WTC11 (cell line): ENCODE measurements around the gene PEAK3.

ENCODE experiments used
- IRF1 ChIP-seq: sonication (generic); formaldehyde crosslinking; IDR thresholded peaks from 2 replicates; pipeline ENCODE4 v1.8.0; 2023; ENCODE audit warnings: missing genetic modification reagents
- ZNF317 ChIP-seq: sonication (generic); formaldehyde crosslinking; IDR thresholded peaks from 2 replicates; pipeline ENCODE4 v1.8.1; 2023; ENCODE audit warnings: low read depth, mild to moderate bottlenecking, moderate library complexity, missing genetic modification reagents, borderline replicate concordance

GRCh38 chr19:2291185-2291751 lies 9.3 kb upstream of the PEAK3 start:
- TF ChIP-seq IRF1 (no peak), ZNF317 (CRISPR knock-in tag) (no peak)
